ENCODE data around the gene ITPKB. TPM values are rescaled to one million over a fixed set of nuclear protein-coding genes. Genes with fewer than 3 reads are reported as not detected.

Gene ITPKB
- total RNA-seq, 1 donor from 2014 or later, result 9.8 TPM

DNA sequence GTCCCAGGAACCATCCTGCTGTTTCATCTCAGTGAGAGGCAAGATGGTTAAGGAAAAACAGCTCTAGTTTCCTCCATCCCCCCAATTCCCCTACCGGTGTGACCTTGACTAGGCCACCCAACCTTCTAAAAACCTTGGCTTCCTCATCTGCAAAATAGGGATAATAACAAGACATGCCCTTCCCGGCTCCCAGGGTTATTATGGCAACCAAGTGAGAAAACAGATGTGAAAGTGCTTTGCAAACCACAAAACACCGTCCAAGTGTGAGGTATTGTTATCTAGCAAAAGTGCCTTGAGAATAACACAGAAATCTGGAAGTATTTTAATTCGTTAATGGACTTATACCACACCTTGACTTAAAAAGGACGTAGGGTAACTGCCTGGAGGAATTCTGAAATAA lies 62.7 kb downstream of the ITPKB start:
- Mint-ChIP-seq H3K4me1 (ENCODE audit: low read depth) (peaks cover 9% of the 10 kb centered on the region), H3K36me3 (ENCODE audit: insufficient read depth) (peaks cover 1% of the 10 kb centered on the region)

DNA sequence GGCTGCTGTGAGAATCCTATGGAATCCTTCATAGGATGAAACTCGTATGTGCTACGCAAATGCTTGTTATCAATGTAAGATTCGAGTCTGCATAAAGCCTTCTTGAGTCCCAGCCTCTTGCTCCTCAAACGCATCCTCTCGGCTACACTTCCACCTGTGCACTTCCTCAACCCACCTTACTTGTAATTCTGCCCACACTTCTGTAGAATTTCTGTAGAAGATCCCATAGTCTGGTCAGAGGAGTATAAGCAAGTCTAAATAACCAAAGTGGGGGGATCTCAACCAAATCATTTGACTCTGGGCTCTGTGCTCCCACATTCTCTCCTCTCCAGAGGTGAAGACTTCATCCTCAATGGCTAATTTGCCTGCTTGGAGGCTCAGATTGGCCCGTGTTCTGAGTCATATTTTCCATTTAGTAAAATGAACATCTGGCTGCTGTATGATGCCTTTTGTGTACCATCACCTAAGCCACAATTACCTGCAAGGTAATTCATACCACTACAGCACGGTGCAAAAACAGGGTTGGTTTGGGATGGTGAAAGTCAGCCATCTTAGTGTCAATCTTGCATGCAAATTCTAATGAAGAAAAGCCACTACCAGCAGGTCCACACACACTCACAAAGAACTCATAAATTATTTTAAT lies 63.2 kb downstream of the ITPKB start:
- Mint-ChIP-seq H3K36me3 (ENCODE audit: insufficient read depth) (peaks cover 1% of the 10 kb centered on the region), H3K27me3 (peaks cover 10% of the 10 kb centered on the region), H3K4me1 (ENCODE audit: low read depth) (peaks cover 9% of the 10 kb centered on the region), H3K9me3 (ENCODE audit: low read depth) (no peaks in the 10 kb centered on the region), H3K4me3 (ENCODE audit: low read depth) (no peak overlapping the region), H3K27ac (no peak overlapping the region)
- DNase-seq (ENCODE audit: low spot score, unreplicated experiment), result no peak
- TF ChIP-seq, protein P1, sequence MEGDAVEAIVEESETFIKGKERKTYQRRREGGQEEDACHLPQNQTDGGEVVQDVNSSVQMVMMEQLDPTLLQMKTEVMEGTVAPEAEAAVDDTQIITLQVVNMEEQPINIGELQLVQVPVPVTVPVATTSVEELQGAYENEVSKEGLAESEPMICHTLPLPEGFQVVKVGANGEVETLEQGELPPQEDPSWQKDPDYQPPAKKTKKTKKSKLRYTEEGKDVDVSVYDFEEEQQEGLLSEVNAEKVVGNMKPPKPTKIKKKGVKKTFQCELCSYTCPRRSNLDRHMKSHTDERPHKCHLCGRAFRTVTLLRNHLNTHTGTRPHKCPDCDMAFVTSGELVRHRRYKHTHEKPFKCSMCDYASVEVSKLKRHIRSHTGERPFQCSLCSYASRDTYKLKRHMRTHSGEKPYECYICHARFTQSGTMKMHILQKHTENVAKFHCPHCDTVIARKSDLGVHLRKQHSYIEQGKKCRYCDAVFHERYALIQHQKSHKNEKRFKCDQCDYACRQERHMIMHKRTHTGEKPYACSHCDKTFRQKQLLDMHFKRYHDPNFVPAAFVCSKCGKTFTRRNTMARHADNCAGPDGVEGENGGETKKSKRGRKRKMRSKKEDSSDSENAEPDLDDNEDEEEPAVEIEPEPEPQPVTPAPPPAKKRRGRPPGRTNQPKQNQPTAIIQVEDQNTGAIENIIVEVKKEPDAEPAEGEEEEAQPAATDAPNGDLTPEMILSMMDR (IDR thresholded peaks at IDR 0.05; ENCODE audit: unreplicated experiment), result no peak

More for the DNA sequence above, 62.7 kb downstream of the ITPKB start:
- Mint-ChIP-seq H3K9me3 (ENCODE audit: low read depth) (no peaks in the 10 kb centered on the region), H3K27me3 (peaks cover 15% of the 10 kb centered on the region), H3K4me3 (ENCODE audit: low read depth) (no peak overlapping the region), H3K27ac (no peak overlapping the region)
- DNase-seq (ENCODE audit: low spot score, unreplicated experiment), result no peak
- TF ChIP-seq, protein P1 (IDR thresholded peaks at IDR 0.05; ENCODE audit: unreplicated experiment), result no peak

DNA sequence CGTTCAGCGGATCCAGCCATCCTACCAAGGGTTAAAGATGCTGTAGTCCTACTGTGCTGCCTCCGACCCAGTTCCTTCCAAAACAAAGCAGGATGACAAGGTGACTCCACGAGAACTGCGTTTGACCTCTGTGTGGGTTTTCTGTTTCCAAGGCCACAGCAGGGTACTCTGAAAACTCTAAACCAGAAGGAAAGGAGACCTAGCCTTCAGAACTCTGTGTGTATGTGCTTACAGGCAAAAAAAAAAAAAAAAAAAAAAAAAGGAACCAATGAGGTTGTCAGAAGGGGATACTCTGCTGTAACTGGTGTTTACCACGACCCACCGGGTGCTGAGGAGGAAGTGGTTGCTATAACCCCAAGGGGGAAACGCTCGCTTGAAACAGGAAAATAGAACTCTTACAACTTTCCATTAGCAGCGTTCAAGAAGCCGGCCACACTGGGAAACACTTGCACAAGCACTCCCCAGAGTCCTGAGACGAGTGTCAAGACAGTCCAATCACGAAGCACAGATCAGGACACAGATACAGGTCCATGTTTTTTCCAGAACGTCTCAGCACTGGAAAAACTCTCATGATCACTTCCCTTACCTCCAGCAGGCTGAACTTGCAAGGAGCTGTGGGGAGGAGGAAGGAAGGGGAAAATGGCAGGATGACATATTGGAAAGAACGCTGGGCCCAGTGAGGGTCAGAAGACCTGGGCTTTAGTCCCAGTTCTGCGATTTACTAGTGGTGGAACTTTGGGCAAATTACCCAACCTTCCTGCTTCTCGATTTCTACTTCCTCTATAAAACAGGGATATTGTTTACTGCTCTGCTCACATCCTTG lies 64.0 kb downstream of the ITPKB start:
- Mint-ChIP-seq H3K4me3 (ENCODE audit: low read depth) (no peak overlapping the region), H3K27ac (peak overlapping the region; percentile 2), H3K9me3 (ENCODE audit: low read depth) (no peaks in the 10 kb centered on the region), H3K27me3 (peaks cover 6% of the 10 kb centered on the region), H3K36me3 (ENCODE audit: insufficient read depth) (peaks cover 1% of the 10 kb centered on the region), H3K4me1 (ENCODE audit: low read depth) (peaks cover 4% of the 10 kb centered on the region)
- no peak for DNase-seq (ENCODE audit: low spot score, unreplicated experiment)
- TF ChIP-seq, protein P1 (IDR thresholded peaks at IDR 0.05; ENCODE audit: unreplicated experiment), result no peak

DNA sequence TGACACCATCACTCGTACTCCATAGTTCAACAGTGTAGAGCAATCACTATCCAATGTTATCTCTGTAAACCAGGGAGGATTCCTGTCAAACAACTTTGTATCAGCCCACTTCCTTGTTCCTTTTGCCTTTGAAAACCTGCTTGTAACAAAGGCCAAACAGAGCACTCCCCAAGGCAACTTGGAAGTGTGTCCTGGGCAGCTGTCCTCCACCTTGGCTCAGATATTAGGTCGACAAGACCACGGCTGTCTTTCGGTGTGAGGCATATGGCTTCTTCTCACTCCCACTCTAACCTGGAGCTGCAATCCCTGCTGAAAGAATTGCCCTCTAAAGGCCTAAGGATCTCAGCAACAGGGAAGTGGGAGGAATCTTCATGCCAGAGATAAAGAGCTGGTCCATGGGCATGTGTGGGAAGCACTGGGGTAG lies 66.7 kb downstream of the ITPKB start:
- H3K4me3 Mint-ChIP-seq (ENCODE audit: low read depth), result no peak overlapping the region
- TF ChIP-seq, protein P1 (IDR thresholded peaks at IDR 0.05; ENCODE audit: unreplicated experiment), result no peak
- no peaks in the 10 kb centered on the region for H3K4me1 Mint-ChIP-seq (ENCODE audit: low read depth)
- no peaks in the 10 kb centered on the region for H3K27me3 Mint-ChIP-seq
- H3K27ac Mint-ChIP-seq, result no peak overlapping the region
- peaks cover 1% of the 10 kb centered on the region for H3K36me3 Mint-ChIP-seq (ENCODE audit: insufficient read depth)
- DNase-seq (ENCODE audit: low spot score, unreplicated experiment), result no peak
- no peaks in the 10 kb centered on the region for H3K9me3 Mint-ChIP-seq (ENCODE audit: low read depth)

DNA sequence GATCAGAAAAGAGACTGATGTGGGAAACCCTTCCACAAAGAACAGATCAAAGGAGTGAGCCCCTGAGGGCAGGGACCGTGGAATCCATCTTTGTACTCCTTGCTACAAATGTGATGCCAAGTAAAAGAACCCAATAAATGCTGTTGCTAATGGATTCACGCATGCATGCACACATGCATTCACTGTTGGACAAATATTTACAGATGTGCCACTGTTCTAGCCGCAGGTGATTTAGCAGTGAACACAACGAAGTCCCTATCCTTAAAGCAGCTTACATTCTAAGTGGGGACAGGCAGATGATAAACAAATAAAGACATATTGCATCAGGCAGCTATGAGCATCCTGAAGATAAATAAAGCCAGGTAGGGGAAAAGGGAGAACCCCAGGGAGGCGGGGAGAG lies 67.8 kb downstream of the ITPKB start:
- DNase-seq (ENCODE audit: low spot score, unreplicated experiment), result no peak
- TF ChIP-seq, protein P1 (IDR thresholded peaks at IDR 0.05; ENCODE audit: unreplicated experiment), result no peak
- H3K4me3 Mint-ChIP-seq (ENCODE audit: low read depth), result no peak overlapping the region
- H3K27ac Mint-ChIP-seq, result no peak overlapping the region
- H3K27me3 Mint-ChIP-seq, result peaks cover 4% of the 10 kb centered on the region
- H3K36me3 Mint-ChIP-seq (ENCODE audit: insufficient read depth), result peaks cover 1% of the 10 kb centered on the region
- no peaks in the 10 kb centered on the region for H3K4me1 Mint-ChIP-seq (ENCODE audit: low read depth)
- no peaks in the 10 kb centered on the region for H3K9me3 Mint-ChIP-seq (ENCODE audit: low read depth)
